ENCODE data around the gene SAMD13.

DNA sequence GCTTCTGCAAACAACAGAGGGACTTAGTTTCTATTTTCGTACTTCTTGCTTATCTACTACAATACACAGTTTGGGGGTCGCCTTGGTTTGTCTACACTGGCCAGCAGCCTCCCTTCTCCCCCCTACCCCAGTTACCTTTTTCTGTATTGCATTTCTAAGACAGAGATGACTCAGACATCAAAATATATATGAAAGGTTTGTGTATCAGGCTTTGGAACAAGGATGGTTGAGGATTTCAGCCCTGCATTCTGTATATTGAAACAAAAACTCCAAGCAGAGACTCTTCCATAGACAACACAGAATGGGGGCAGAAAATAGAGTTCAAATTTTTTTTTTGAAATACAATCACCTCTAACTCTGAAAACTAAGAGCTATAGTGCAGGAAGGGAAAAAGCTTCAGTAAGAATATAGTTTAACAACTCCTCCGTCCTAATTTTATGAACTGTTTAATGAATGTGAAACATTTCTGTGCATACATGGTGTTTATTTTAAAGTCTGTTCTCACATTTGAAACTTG, 1.9 kb downstream of the SAMD13 start:
- TF ChIP-seq CTCF (IDR thresholded peaks at IDR 0.05; ENCODE audit: poor library complexity, severe bottlenecking) (no peak), EZH2 (IDR thresholded peaks at IDR 0.05; ENCODE audit: borderline replicate concordance, insufficient read depth, low read length, poor library complexity, severe bottlenecking) (no peak), TAF1 (IDR thresholded peaks at IDR 0.05; ENCODE audit: low read depth) (no peak)
- TF ChIP-seq, protein P1, sequence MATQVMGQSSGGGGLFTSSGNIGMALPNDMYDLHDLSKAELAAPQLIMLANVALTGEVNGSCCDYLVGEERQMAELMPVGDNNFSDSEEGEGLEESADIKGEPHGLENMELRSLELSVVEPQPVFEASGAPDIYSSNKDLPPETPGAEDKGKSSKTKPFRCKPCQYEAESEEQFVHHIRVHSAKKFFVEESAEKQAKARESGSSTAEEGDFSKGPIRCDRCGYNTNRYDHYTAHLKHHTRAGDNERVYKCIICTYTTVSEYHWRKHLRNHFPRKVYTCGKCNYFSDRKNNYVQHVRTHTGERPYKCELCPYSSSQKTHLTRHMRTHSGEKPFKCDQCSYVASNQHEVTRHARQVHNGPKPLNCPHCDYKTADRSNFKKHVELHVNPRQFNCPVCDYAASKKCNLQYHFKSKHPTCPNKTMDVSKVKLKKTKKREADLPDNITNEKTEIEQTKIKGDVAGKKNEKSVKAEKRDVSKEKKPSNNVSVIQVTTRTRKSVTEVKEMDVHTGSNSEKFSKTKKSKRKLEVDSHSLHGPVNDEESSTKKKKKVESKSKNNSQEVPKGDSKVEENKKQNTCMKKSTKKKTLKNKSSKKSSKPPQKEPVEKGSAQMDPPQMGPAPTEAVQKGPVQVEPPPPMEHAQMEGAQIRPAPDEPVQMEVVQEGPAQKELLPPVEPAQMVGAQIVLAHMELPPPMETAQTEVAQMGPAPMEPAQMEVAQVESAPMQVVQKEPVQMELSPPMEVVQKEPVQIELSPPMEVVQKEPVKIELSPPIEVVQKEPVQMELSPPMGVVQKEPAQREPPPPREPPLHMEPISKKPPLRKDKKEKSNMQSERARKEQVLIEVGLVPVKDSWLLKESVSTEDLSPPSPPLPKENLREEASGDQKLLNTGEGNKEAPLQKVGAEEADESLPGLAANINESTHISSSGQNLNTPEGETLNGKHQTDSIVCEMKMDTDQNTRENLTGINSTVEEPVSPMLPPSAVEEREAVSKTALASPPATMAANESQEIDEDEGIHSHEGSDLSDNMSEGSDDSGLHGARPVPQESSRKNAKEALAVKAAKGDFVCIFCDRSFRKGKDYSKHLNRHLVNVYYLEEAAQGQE (IDR thresholded peaks at IDR 0.05; ENCODE audit: borderline replicate concordance) = no peak
